GM21786 (cell line): Measurements from ENCODE around the gene FLYWCH2.
"Not testable (repeated sequence)": the region's sequence is repeated elsewhere in the genome, so short reads cannot be mapped to it uniquely, and the experiment has no call there.

ENCODE experiments used
- ATAC-seq: cut with Tn5 transposase; IDR thresholded peaks from one replicate; pipeline ENCODE4 v1.9.1; 2021; ENCODE audit not compliant: unreplicated experiment

Gene FLYWCH2

GRCh38 chr16:2912330-2913199 is 29.6 kb downstream of the FLYWCH2 start:
- ATAC-seq = peak; percentile 20

GRCh38 chr16:2913603-2914002 is 30.6 kb downstream of the FLYWCH2 start:
- ATAC-seq = no peak

GRCh38 chr16:2914233-2914632 is 31.2 kb downstream of the FLYWCH2 start:
- ATAC-seq = no peak

- ATAC-seq = no peak
These were observed 32.3 kb downstream of the FLYWCH2 start for GRCh38 chr16:2915196-2915929.

- no peak for ATAC-seq
These were observed 36.7 kb downstream of the FLYWCH2 start for GRCh38 chr16:2919511-2920255.

GRCh38 chr16:2923481-2923880 is 40.5 kb downstream of the FLYWCH2 start:
- ATAC-seq = no peak

GRCh38 chr16:2924901-2925755 is 42.1 kb downstream of the FLYWCH2 start:
- ATAC-seq = no peak

- no peak for ATAC-seq
These were observed 43.1 kb downstream of the FLYWCH2 start for GRCh38 chr16:2925951-2926649.

- no peak for ATAC-seq
These were observed 43.6 kb downstream of the FLYWCH2 start for GRCh38 chr16:2926650-2926999.

- ATAC-seq = no peak
These were observed 44.1 kb downstream of the FLYWCH2 start for GRCh38 chr16:2927010-2927646.

- ATAC-seq = not testable (repeated sequence)
These were observed 45.1 kb downstream of the FLYWCH2 start for GRCh38 chr16:2928151-2928550.

- no peak for ATAC-seq
These were observed 45.8 kb downstream of the FLYWCH2 start for GRCh38 chr16:2928796-2929195.

GRCh38 chr16:2929693-2930092 is 46.7 kb downstream of the FLYWCH2 start:
- ATAC-seq = no peak

- ATAC-seq = no peak
These were observed 47.2 kb downstream of the FLYWCH2 start for GRCh38 chr16:2930236-2930635.

- ATAC-seq = not testable (repeated sequence)
These were observed 48.4 kb downstream of the FLYWCH2 start for GRCh38 chr16:2931231-2931914.

- no peak for ATAC-seq
These were observed 50.1 kb downstream of the FLYWCH2 start for GRCh38 chr16:2933136-2933535.

- no peak for ATAC-seq
These were observed 50.7 kb downstream of the FLYWCH2 start for GRCh38 chr16:2933701-2934100.

GRCh38 chr16:2934450-2934849 is 51.4 kb downstream of the FLYWCH2 start:
- no peak for ATAC-seq

GRCh38 chr16:2936436-2937011 is 53.5 kb downstream of the FLYWCH2 start:
- no peak for ATAC-seq
